GM12875 (cell line): Measurements from ENCODE around the gene GRIK4.

Experiments
- H3K4me3 ChIP-seq: one replicate; pipeline ENCODE4 v1.5.1; 2011; ENCODE audit warnings: low read depth, low read length, control low read depth
- CTCF ChIP-seq: IDR thresholded peaks from 2 replicates; pipeline ENCODE4 v1.5.1; 2011; ENCODE audit warnings: low read depth, mild to moderate bottlenecking, control low read depth, inconsistent platforms, low read length, moderate library complexity, borderline replicate concordance; ENCODE audit not compliant: insufficient read depth

The GRIK4 gene

GRCh38 chr11:120971825-120972224 lies 460.3 kb downstream of the GRIK4 start:
- no peak for TF ChIP-seq CTCF
- H3K4me3 ChIP-seq = no peak overlapping the region

GRCh38 chr11:120972621-120973020 lies 461.1 kb downstream of the GRIK4 start:
- H3K4me3 ChIP-seq = no peak overlapping the region
- no peak for TF ChIP-seq CTCF

GRCh38 chr11:120973501-120973900 lies 462.0 kb downstream of the GRIK4 start:
- no peak for TF ChIP-seq CTCF
- H3K4me3 ChIP-seq = no peak overlapping the region

GRCh38 chr11:120974466-120974865 lies 462.9 kb downstream of the GRIK4 start:
- no peak overlapping the region for H3K4me3 ChIP-seq
- TF ChIP-seq CTCF = no peak

- TF ChIP-seq CTCF = no peak
- H3K4me3 ChIP-seq = no peak overlapping the region
Measured at GRCh38 chr11:120974965-120975364, 463.4 kb downstream of the GRIK4 start.

GRCh38 chr11:120977266-120978137 lies 466.0 kb downstream of the GRIK4 start:
- H3K4me3 ChIP-seq = no peak overlapping the region
- no peak for TF ChIP-seq CTCF

GRCh38 chr11:120978701-120979100 lies 467.2 kb downstream of the GRIK4 start:
- H3K4me3 ChIP-seq = no peak overlapping the region
- no peak for TF ChIP-seq CTCF
